ENCODE data around the gene DUSP3. TPM values are rescaled to one million over a fixed set of nuclear protein-coding genes. Genes with fewer than 3 reads are reported as not detected.

Gene DUSP3
- total and polyA plus RNA-seq, 2 of the 13 experiments (the other 11 are each of a cell fraction or from before 2014, with no cell fraction given), result 60.0 to 71.5 TPM

- TF ChIP-seq ZNF772 (CRISPR knock-in tag; IDR thresholded peaks at IDR 0.05), result no peak
- TF ChIP-seq ETV6 (CRISPR knock-in tag; conservative IDR thresholded peaks at IDR 0.05), result 0 out of 2 replicates have a peak, but pooled peaks have one; percentile 48
- 0 out of 2 replicates have a peak, but pooled peaks have one; percentile 39 for TF ChIP-seq SALL2 (CRISPR knock-in tag; IDR thresholded peaks at IDR 0.05)
- peak; percentile 29; the same call in 1 of the 2 replicates for TF ChIP-seq CSRNP1 (CRISPR knock-in tag; IDR thresholded peaks at IDR 0.05)
- no peak for TF ChIP-seq ZFP36L2 (CRISPR knock-in tag; IDR thresholded peaks at IDR 0.05)
- peak; percentile 62; the same call in 1 of the 2 replicates for TF ChIP-seq SOX5 (CRISPR knock-in tag; IDR thresholded peaks at IDR 0.05; ENCODE audit: borderline replicate concordance)
- no peak for TF ChIP-seq SUZ12 (IDR thresholded peaks at IDR 0.05; ENCODE audit: low read depth, low read length)
- peak; percentile 32; the same call in 1 of the 2 replicates for TF ChIP-seq RXRA (CRISPR knock-in tag; IDR thresholded peaks at IDR 0.05)
- TF ChIP-seq NPAS2 (CRISPR knock-in tag; IDR thresholded peaks at IDR 0.05; ENCODE audit: borderline replicate concordance), result no peak
- peak; percentile 72; the same call in 1 of the 2 replicates for TF ChIP-seq ZNF788 (CRISPR knock-in tag; IDR thresholded peaks at IDR 0.05; ENCODE audit: borderline replicate concordance)
- no peak for TF ChIP-seq ASH2L (IDR thresholded peaks at IDR 0.05; ENCODE audit: insufficient read length, low read depth, low read length)
- peak; percentile 78; the same call in 1 of the 2 replicates for TF ChIP-seq ZNF724P (CRISPR knock-in tag; IDR thresholded peaks at IDR 0.05; ENCODE audit: borderline replicate concordance)
- peak; percentile 52; the same call in 1 of the 2 replicates for TF ChIP-seq ZBTB20 (CRISPR knock-in tag; IDR thresholded peaks at IDR 0.05; ENCODE audit: borderline replicate concordance, low read depth)
- 0 out of 2 replicates have a peak, but pooled peaks have one; percentile 63 for TF ChIP-seq IRX3 (CRISPR knock-in tag; IDR thresholded peaks at IDR 0.05; ENCODE audit: borderline replicate concordance, low read depth)
- peak; percentile 87; the same call in 1 of the 2 replicates for TF ChIP-seq ATF6 (CRISPR knock-in tag; conservative IDR thresholded peaks at IDR 0.05)
- TF ChIP-seq HNRNPL (IDR thresholded peaks at IDR 0.05; ENCODE audit: low read depth, low read length), result no peak
- TF ChIP-seq REPIN1 (CRISPR knock-in tag; IDR thresholded peaks at IDR 0.05; ENCODE audit: borderline replicate concordance, low read depth), result peak; percentile 92
- TF ChIP-seq ZMYM4 (CRISPR knock-in tag; IDR thresholded peaks at IDR 0.05), result peak; percentile 51; the same call in 1 of the 2 replicates
- TF ChIP-seq ZNF891 (CRISPR knock-in tag; IDR thresholded peaks at IDR 0.05), result 0 out of 2 replicates have a peak, but pooled peaks have one; percentile 60
- no peak for TF ChIP-seq PRDM10 (CRISPR knock-in tag; IDR thresholded peaks at IDR 0.05; ENCODE audit: low read depth)
- peak; percentile 57; the same call in 1 of the 2 replicates for TF ChIP-seq CBFB (CRISPR knock-in tag; IDR thresholded peaks at IDR 0.05)
- TF ChIP-seq MIER2 (CRISPR knock-in tag; IDR thresholded peaks at IDR 0.05), result 0 out of 2 replicates have a peak, but pooled peaks have one; percentile 44
- peak; percentile 55; the same call in 1 of the 2 replicates for TF ChIP-seq ZNF292 (CRISPR knock-in tag; IDR thresholded peaks at IDR 0.05; ENCODE audit: borderline replicate concordance, low read depth)
Measured at GRCh38 chr17:43760254-43760852, 18.4 kb downstream of the DUSP3 start (continued).
